Amniotic stem cell (primary cell): Measurements from ENCODE around the gene IZUMO2.

ENCODE experiments used
- DNase-seq: peaks from one replicate; lab custom pipeline; 2025; lab: John Stamatoyannopoulos, UW

IZUMO2 gene

GRCh38 chr19:50162988-50163387 is at the start of gene IZUMO2:
Gene IZUMO2 (minus strand): TSS chr19:50163281. CDS start chr19:50163194, 87 bp downstream.
- DNase-seq: no peak

DNA sequence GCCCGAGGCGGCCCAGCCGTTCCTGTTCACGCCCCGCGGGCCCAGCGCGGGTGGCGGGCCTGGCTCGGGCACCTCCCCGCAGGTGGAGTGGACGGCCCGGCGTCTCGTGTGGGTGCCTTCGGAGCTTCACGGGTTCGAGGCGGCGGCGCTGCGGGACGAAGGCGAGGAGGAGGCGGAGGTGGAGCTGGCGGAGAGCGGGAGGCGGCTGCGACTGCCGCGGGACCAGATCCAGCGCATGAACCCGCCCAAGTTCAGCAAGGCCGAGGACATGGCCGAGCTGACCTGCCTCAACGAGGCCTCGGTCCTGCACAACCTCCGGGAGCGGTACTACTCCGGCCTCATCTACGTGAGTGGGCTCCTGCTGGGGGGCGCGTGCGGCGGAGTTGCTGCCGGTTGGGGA is 47.3 kb upstream of the IZUMO2 start:
- DNase-seq: no peak

- DNase-seq: no peak
These were observed 46.0 kb upstream of the IZUMO2 start for GRCh38 chr19:50209131-50209530.

DNA sequence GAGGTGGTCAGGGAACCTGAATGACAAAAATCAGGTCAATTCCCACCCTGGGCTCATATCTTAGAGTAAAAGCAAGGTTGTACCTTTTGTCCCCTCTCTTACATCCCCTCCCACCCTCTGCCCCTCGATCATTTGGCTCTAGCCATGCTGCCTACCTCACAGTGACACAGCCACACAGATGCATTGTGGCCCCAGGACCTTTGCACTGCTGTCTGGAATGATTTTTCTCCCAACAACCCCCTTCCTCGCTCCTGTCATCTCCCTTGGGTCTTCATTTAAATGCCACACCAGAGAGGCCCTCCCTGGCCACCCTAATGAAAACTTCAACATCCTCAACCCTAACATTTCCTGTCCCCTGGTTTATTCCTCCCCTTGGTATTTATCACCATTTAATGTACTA is 44.6 kb upstream of the IZUMO2 start:
- DNase-seq: no peak

DNA sequence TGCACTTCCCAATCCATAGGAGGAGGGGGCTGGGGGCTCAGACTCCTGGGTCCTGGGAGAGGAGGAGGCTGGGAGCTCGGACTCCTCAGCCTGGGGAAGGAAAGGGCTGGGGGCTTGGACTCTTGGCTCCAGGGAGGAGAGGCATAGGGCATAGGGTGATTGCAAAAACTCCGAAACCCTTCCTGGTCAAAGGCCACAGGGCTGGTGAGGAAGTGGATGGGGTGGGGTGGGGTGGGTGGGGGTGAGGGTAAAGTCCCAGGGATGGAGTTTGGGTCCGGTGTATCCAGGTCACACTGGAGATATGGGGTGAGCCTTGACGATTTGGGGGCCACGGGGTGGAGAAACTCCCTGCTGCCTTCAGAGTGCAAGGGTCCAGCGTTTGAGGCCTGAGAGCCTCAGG is 43.1 kb upstream of the IZUMO2 start:
- no peak for DNase-seq

- no peak for DNase-seq
These were observed 42.6 kb upstream of the IZUMO2 start for GRCh38 chr19:50205681-50206138.

- no peak for DNase-seq
These were observed 42.0 kb upstream of the IZUMO2 start for GRCh38 chr19:50204811-50205675.

GRCh38 chr19:50204081-50204428 is 41.0 kb upstream of the IZUMO2 start:
- no peak for DNase-seq

DNA sequence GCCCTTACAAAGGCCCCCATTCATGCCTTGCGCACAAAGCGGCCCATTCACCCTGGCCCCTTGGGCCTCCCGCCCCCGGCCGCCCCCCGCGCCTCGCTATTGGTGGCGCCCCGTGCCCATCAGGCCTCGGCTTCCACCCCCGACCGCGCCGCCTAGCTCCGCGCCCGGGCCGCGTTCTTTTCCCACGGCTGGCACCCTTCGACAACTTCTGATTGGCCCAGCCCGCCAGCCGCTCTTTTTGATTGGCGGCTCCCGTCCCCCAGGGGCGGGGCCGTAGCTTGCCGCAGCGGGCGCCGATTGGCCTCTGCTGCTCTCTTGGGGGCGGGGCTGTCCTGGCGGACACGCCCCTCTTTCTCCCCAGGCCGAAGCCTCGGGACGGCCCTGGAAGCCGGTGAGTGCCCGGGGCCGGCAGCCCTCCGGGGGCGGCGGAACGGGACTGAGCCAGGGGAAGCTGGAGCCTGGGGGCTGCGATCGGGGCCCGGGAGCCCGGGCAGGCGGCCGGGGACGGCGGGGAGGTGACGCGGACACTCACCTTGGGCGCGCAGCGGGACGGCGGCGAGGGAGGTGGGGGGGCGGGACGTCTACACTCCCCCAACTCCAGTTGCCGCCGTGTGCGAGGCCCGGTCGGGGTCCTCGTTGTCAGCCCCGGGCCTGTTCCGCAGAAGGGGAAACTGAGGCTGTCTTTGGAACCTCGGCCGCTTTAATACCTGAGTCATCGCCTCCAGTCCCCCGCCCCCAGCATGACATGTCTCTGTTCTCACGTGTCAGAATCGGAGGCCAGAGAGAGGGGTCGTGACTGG is 40.4 kb upstream of the IZUMO2 start, which contains the start of gene MYH14:
TSS of gene MYH14 (plus strand) at position 342 of the 800 bp plus-strand sequence. CDS start 6,744 bp downstream, outside the sequence.
- no peak for DNase-seq

DNA sequence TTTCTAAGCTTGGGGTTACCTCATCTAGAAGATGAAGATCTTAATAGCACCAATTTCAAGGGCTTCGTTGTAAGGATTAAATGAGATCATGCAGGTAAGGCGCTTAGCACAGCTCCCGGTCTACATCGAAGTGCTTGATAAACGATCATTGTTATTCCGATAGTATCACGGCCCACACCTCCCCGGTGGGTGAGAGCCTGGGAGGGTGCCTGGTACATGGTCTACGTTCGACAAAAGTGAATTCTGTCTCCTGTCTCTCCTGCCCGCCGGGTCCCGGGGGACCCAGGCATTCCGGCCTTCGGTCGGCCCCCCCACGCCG is 39.8 kb upstream of the IZUMO2 start:
- no peak for DNase-seq

GRCh38 chr19:50202386-50202785 is 39.3 kb upstream of the IZUMO2 start:
- DNase-seq: no peak

DNA sequence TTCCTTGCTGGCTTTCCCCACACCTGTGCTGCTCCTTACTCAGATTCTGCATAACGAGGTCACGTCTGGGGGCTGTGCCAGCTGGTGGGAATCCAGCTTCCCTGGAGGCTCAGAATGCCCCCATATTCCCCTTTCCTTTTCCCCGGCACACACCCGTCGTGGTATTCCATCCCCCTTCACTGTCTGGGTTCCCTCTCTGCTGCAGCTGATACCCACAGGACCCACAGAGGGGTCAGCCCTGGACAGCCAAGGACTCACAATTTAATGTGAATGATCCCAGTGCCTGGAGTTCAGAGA is 36.1 kb upstream of the IZUMO2 start:
- DNase-seq: no peak

DNA sequence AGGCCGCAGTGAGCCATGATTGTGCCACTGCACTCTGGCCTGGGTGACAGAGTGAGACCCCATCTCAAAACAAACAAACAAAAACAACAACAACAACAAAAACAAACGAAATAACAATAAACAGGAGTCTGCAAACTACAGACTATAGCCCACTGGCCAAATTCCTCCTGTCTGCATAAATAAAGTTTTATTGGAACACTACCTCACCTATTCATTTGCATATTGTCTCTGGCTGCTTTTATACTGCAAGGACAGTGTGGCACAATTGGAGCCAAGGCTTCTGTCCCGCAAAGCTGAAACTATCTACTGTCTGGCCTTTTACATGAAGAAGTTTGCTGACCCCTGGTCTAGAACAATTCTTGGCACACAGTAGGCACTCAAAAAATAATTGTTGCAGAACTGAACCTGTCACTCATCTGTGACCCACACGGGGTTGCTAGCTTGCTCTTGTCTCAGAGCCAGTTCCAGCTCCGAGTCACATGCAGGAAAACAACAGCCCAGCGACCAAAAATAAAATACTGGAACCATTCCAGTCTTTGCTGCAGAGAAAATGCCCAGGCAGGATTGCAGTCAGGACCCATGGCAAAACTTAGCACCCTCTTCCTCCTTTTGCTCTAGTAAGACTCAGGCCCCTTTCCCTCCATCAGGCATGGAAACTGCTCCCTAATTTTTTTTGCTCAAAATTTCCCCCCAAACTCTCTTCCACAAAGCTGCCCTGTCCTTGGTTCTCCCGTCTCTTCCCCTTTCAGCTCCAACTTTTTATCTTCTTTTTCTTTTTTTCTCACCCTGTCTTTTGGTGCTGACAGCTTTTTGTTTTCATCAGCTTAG is 35.6 kb upstream of the IZUMO2 start:
- no peak for DNase-seq

GRCh38 chr19:50197348-50197747 is 34.3 kb upstream of the IZUMO2 start:
- DNase-seq: no peak

GRCh38 chr19:50196322-50196932 is 33.3 kb upstream of the IZUMO2 start:
- no peak for DNase-seq

- DNase-seq: no peak
These were observed 32.1 kb upstream of the IZUMO2 start for GRCh38 chr19:50195224-50195623.

DNA sequence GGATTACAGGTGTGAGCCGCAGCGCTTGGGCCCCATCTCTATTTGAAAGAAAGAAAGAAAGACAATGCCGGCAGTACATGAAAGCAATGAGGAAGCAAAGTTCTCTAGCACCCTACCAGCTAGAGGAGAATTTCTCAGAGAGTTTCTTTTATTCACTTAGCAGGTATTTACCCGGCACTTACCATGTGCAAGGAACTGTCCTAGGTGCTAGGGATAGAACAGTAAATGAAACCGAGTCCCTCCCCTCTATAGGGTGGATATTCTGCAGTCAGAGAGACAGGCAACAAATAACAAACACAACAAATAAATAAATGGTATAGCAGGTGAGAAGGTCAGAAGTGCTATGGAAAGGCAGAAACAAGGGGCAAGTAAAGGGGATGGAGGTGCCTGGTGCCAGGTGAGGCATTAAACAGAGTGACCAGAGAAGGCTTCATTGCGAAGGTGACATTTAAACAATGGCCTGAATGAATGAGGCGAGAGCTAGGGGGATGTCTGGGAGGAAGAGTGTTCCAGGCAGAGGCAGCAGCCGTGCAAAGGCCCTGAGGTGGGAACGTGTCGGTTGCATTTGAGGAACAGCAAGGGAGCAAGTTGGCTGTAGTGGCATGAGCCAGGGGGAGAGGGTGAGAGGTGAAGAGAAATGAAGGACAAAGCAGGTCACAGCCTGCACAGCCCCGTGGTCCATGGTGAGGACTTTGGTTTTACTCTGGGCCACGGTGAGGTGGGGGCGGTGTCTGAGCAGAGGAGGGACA is 29.6 kb upstream of the IZUMO2 start:
- no peak for DNase-seq

DNA sequence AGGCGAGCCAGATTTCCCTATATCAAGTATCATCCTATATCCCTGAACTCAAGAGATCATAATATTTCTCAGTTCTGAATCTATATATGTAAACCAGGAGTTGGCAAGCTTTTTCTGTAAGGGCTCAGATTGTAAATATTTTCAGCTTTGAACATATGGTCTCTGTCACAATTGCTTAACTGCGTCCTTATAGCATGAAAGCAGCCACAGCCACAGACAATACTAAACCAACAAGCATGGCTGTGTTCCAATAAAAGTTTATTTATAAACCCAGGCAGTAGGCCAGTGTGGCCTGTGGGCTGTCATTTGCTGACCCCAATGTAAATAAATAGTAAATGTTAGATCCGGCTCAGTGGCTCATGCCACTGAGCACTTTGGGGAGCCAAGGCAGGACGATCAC is 28.1 kb upstream of the IZUMO2 start:
- no peak for DNase-seq

DNA sequence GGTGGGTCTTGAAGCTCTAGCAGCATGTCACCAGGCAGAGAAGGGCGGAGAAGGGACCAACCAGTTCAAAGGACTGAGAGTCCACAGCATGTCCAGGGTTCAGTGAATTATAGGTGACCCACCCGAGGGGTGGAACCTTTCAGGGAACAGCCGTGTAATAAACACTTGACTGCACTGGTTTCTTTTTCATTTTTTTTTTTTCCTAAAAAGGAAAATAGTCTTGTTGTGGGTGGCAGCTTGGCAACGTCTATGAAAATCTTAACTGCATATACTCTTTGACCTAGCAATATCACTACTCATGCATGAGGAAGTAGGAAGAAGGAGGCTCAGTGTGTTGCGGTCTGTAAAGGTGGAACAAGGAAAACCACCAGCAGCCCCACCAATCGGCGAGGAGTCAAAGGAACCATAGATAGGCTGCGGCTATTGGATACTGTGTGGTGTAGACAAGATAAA is 27.4 kb upstream of the IZUMO2 start:
- no peak for DNase-seq

DNA sequence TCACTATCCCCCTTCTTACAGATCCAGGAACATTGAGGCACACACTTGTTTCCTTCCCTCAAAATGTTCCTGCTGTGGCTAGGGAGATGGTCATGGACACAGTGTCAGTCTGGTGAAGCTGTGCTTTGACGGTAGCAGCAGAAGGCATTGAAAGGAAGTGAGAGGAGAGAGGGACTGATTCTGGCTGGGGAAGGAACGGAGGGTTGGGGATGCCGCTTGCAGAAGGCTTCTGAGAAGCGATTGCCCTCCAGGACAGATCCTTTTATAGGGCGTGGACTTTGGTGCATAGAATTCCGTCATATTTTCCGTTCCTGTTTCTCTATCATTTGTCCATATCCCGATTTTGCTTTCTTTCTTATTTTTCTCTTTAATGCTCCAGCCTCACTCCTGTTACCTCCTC is 26.2 kb upstream of the IZUMO2 start:
- no peak for DNase-seq

GRCh38 chr19:50187937-50188336 is 24.9 kb upstream of the IZUMO2 start:
- no peak for DNase-seq
